GM12878 (cell line): ENCODE results near the gene ZNF526. TPM values are rescaled to one million over a fixed set of nuclear protein-coding genes. Genes with fewer than 3 reads are reported as not detected.

ENCODE experiments used
- ATAC-seq: fragments of 200-7000 bp; cut with Tn5 transposase; 3 replicates; pipeline ENCODE4 v1.9.1; 2020; ENCODE audit warnings: mild to moderate bottlenecking, moderate library complexity
- BruUV-seq: library from RNA; stranded (reverse); fragments of 400-500 nt; replicated peaks from 2 replicates; lab custom pipeline; 2021; lab: Mats Ljungman, UMichigan
- CTCF ChIA-PET: fragments of 300-600 bp; sonication (Branson Sonifier 250); formaldehyde crosslinking; extraction: SDS; loops from one replicate; lab custom pipeline; 2021; ENCODE audit warnings: inconsistent platforms; lab: Yijun Ruan, JAX
- POLR2A ChIA-PET: fragments of 350-600 bp; formaldehyde crosslinking; extraction: SDS; loops from one replicate; lab custom pipeline; 2021; ENCODE audit warnings: inconsistent platforms; lab: Charles Lee
- RAD21 ChIA-PET: fragments of 300-600 bp; sonication (Branson Sonifier 250); formaldehyde crosslinking; loops from one replicate; lab custom pipeline; 2023; ENCODE audit warnings: antibody characterized with exemption; ENCODE audit not compliant: unreplicated experiment; lab: Charles Lee
- SMC1A ChIA-PET: fragments of 300-600 bp; sonication (Branson Sonifier 250); formaldehyde crosslinking; loops from one replicate; lab custom pipeline; 2023; ENCODE audit not compliant: unreplicated experiment, uncharacterized antibody; lab: Charles Lee
- DNase-seq: peaks from one replicate; pipeline ENCODE4 v3.0.0-alpha.2; 2011; ENCODE audit warnings: low read depth, low spot score
- FAIRE-seq: peaks from 3 replicates; lab custom pipeline; 2011; peaks lifted over from hg19 to GRCh38; lab: Jason Lieb, UNC
- H2AFZ ChIP-seq: 2 replicates; pipeline ENCODE4 v1.6.0; 2011; ENCODE audit warnings: low read depth, low read length, control low read depth; ENCODE audit not compliant: control insufficient read depth
- H3K27ac ChIP-seq: 2 replicates; pipeline ENCODE4 v1.5.1; 2011; ENCODE audit warnings: control low read depth; ENCODE audit not compliant: control insufficient read depth, insufficient read depth
- H3K27me3 ChIP-seq, 2 experiments: replicated peaks in 1 of 2; 2 replicates each; pipeline versions ENCODE4 v1.6.0 to v1.6.1; 2011; ENCODE audit warnings: low read length in 1 of 2; ENCODE audit not compliant: control insufficient read depth in 2 of 2, insufficient read depth in 2 of 2
- H3K36me3 ChIP-seq, 2 experiments: 2 replicates each; pipeline ENCODE4 v1.5.1; 2011; ENCODE audit warnings: low read length in 1 of 2; ENCODE audit not compliant: control insufficient read depth in 2 of 2, insufficient read depth in 2 of 2
- H3K4me1 ChIP-seq: 2 replicates; pipeline ENCODE4 v1.6.1; 2011; ENCODE audit warnings: mild to moderate bottlenecking, low read length, moderate library complexity, mixed read lengths; ENCODE audit not compliant: control insufficient read depth, insufficient read depth
- H3K4me2 ChIP-seq: 2 replicates; pipeline ENCODE4 v1.6.0; 2011; ENCODE audit warnings: control low read depth; ENCODE audit not compliant: control insufficient read depth, insufficient read depth
- H3K4me3 ChIP-seq: fragments of 200-600 bp; sonication (generic); 2 replicates; pipeline ENCODE4 v1.5.1; 2016
- H3K79me2 ChIP-seq: 2 replicates; pipeline ENCODE4 v1.6.0; 2011; ENCODE audit warnings: low read length; ENCODE audit not compliant: control insufficient read depth, insufficient read depth
- H3K9ac ChIP-seq: 2 replicates; pipeline ENCODE4 v1.8.0; 2011; ENCODE audit warnings: low read length, control low read depth, mixed read lengths; ENCODE audit not compliant: control insufficient read depth, insufficient read depth
- H3K9me3 ChIP-seq: replicated peaks from 3 replicates; pipeline ENCODE4 v1.5.1; 2011; ENCODE audit warnings: mild to moderate bottlenecking, low read length; ENCODE audit not compliant: control insufficient read depth, insufficient read depth
- H4K20me1 ChIP-seq: 2 replicates; pipeline ENCODE4 v1.6.0; 2011; ENCODE audit not compliant: control insufficient read depth, insufficient read depth
- ASH2L ChIP-seq: fragments of 300-600, 200-600 bp; sonication (generic); IDR thresholded peaks from 2 replicates; pipeline ENCODE4 v1.6.1; 2017; ENCODE audit warnings: low read depth, mild to moderate bottlenecking, borderline replicate concordance
- CREM ChIP-seq: IDR thresholded peaks from 2 replicates; pipeline ENCODE4 v1.6.1; 2014; ENCODE audit warnings: antibody characterized with exemption, low read depth
- EGR1 ChIP-seq, 2 experiments: IDR thresholded peaks; 1 replicate in 1 of 2; 2 replicates in 1 of 2; pipeline ENCODE4 v1.6.1; 2011 to 2012; ENCODE audit warnings: low read depth in 2 of 2, low read length in 2 of 2, borderline replicate concordance in 1 of 2, mild to moderate bottlenecking in 1 of 2, moderate library complexity in 1 of 2
- EZH2 ChIP-seq: IDR thresholded peaks from 2 replicates; pipeline ENCODE4 v1.6.1; 2012; ENCODE audit warnings: low read depth, mild to moderate bottlenecking, control low read depth, inconsistent platforms, low read length, borderline replicate concordance; ENCODE audit not compliant: control insufficient read depth
- HSF1 ChIP-seq: fragments of 150-350 bp; IDR thresholded peaks from 2 replicates; pipeline ENCODE4 v1.6.1; 2014; ENCODE audit warnings: mild to moderate bottlenecking, low read depth, low read length
- MTA3 ChIP-seq: IDR thresholded peaks from 2 replicates; pipeline ENCODE4 v1.6.1; 2012; ENCODE audit warnings: low read length, inconsistent platforms, borderline replicate concordance
- MXI1 ChIP-seq: fragments of 150-350 bp; IDR thresholded peaks from 2 replicates; pipeline ENCODE4 v1.6.1; 2011; ENCODE audit warnings: low read depth, mild to moderate bottlenecking, inconsistent platforms, low read length, improper control_type of control experiment
- NBN ChIP-seq: fragments of 450-650 bp; IDR thresholded peaks from 2 replicates; pipeline ENCODE4 v1.6.1; 2016
- NR2C1 ChIP-seq: fragments of 450-650 bp; IDR thresholded peaks from 2 replicates; pipeline ENCODE4 v1.6.1; 2017; ENCODE audit warnings: antibody characterized with exemption, mild to moderate bottlenecking, moderate library complexity
- POLR2A ChIP-seq: IDR thresholded peaks from 2 replicates; pipeline ENCODE4 v1.6.1; 2011; ENCODE audit warnings: low read depth, mild to moderate bottlenecking, low read length
- POLR2AphosphoS5 ChIP-seq: IDR thresholded peaks from 2 replicates; pipeline ENCODE4 v1.6.1; 2011; ENCODE audit warnings: mild to moderate bottlenecking, low read length, inconsistent platforms
- RAD21 ChIP-seq: IDR thresholded peaks from 2 replicates; pipeline ENCODE4 v1.6.1; 2011; ENCODE audit warnings: mild to moderate bottlenecking, low read depth, low read length, moderate library complexity; ENCODE audit not compliant: insufficient read depth
- RUNX3 ChIP-seq: IDR thresholded peaks from 2 replicates; pipeline ENCODE4 v1.6.1; 2012; ENCODE audit warnings: low read length, inconsistent platforms
- SPI1 ChIP-seq: IDR thresholded peaks from 2 replicates; pipeline ENCODE4 v1.6.1; 2011; ENCODE audit warnings: low read depth, mild to moderate bottlenecking, low read length, moderate library complexity, borderline replicate concordance; ENCODE audit not compliant: insufficient read depth
- STAT1 ChIP-seq: fragments of 450-650 bp; conservative IDR thresholded peaks from 2 replicates; pipeline ENCODE4 v1.6.1; 2014; ENCODE audit warnings: antibody characterized with exemption, mild to moderate bottlenecking
- TBL1XR1 ChIP-seq: IDR thresholded peaks from 2 replicates; pipeline ENCODE4 v1.6.1; 2012; ENCODE audit warnings: low read depth, low read length, improper control_type of control experiment
- WGBS: methylation state at CpG from one replicate; pipeline ENCODE4 v1.1.6; 2016; ENCODE audit warnings: low lambda C conversion rate; ENCODE audit not compliant: insufficient replicate concordance, insufficient coverage; ENCODE audit errors: missing lambda C conversion rate; 5-methylcytosine and 5-hydroxymethylcytosine counted together
- in situ Hi-C: fragments of 300-500 bp; cut with MboI; formaldehyde crosslinking; loops from 9 replicates; pipeline ENCODE4 v1.14.3; 2018; ENCODE audit warnings: mixed read lengths
- intact Hi-C: fragments of 100-400 bp; cut with micrococcal nuclease; formaldehyde crosslinking; loops from one replicate; pipeline ENCODE4 v1.14.2; 2022; ENCODE audit not compliant: unreplicated experiment
- polyA plus RNA-seq, 11 experiments: library from polyadenylated mRNA; depleted of rRNA in 4 of 11; unstranded in 6 of 11; stranded (reverse) in 5 of 11; fragments of >200 nt; fragmentation: Nextera tagmentation in 4 of 11; fragmentation: Illumina TruSeq in 1 of 11; extraction: Ambion mirVana in 4 of 11; extraction: Trizol in 1 of 11; gene quantifications; 1 replicate in 1 of 11; 2 replicates in 10 of 11; pipeline versions ENCODE4 v1.2.1 to v1.2.3, GENCODE V29; 2011 to 2016; ENCODE audit warnings: inconsistent platforms in 2 of 11, missing spikeins in 2 of 11, low read depth in 1 of 11
- total RNA-seq, 4 experiments: library from RNA; depleted of rRNA in 3 of 4; stranded (reverse); fragments of >200 nt in 3 of 4; fragmentation: Illumina TruSeq in 1 of 4; extraction: Trizol in 1 of 4; gene quantifications; 2 replicates each; pipeline versions ENCODE4 v1.2.1 to v1.2.3, GENCODE V29; 2013 to 2021
- TF ChIP-seq, protein P1 (sequence below): fragments of 450-650 bp; IDR thresholded peaks from 2 replicates; pipeline ENCODE4 v1.6.1; 2018; ENCODE audit warnings: borderline replicate concordance, mild to moderate bottlenecking; ENCODE audit not compliant: partially characterized antibody

The ZNF526 gene
- total and polyA plus RNA-seq, 10 of the 15 experiments (the other 5 are each of a cell fraction or from before 2014, with no cell fraction given), result 1.8 to 18.3 (median 5.5) TPM

GRCh38 chr19:42268704-42269477 lies 48.8 kb downstream of the ZNF526 start, which contains the start of gene CIC:
Gene CIC (plus strand): TSS chr19:42269252. CDS start chr19:42271784, 2,532 bp downstream.
- Histone ChIP-seq H3K4me2 (peak within 1 kb of the TSS; percentile 99), H3K79me2 (peaks cover 27% of the 10 kb centered on the region), H3K27me3 (no peaks in the 10 kb centered on the region), H3K36me3 (peaks cover 0 to 15% of the 10 kb centered on the region in 2 experiments; a peak in 3 of 4 replicates), H3K9me3 (no peaks in the 10 kb centered on the region), H3K9ac (peak within 1 kb of the TSS; percentile 99), H4K20me1 (no peaks in the 10 kb centered on the region), H3K27ac (peak within 1 kb of the TSS; percentile 100), H3K4me1 (peaks cover 15% of the 10 kb centered on the region), H3K4me3 (peak within 1 kb of the TSS; percentile 91), H2AFZ (peak within 1 kb of the TSS; percentile 100)
- ChIA-PET SMC1A (interaction anchor here (1.1 to 3.2 kb wide), 2 partner anchors 10 to 30 kb away, joined by 3 to 24 read pairs; no protein-coding TSS in a partner anchor), POLR2A (interaction anchor here (0.7 to 3.2 kb wide), 4 partner anchors 10 to 127 kb away, joined by 4 to 24 read pairs (median 12); partner anchors contain the start of gene GSK3A), CTCF (interaction anchor here (1.2 to 3.2 kb wide), 4 partner anchors 11 to 26 kb away, joined by 3 to 39 read pairs (median 10); partner anchors contain the start of gene GSK3A), RAD21 (interaction anchor here (0.7 to 3.1 kb wide), 4 partner anchors 11 to 136 kb away, joined by 3 to 23 read pairs (median 8); partner anchors contain the start of gene GSK3A)
- under 1% methylated on average over 36 of the region's 52 CpGs for whole genome bisulfite sequencing
- DNase-seq (peak; percentile 100), ATAC-seq (peak; percentile 90), FAIRE-seq (peak; percentile 100)
- in situ Hi-C loops, result no loop called here
- intact Hi-C loops, result loop anchor here (1.0 to 2.0 kb wide), 3 partner anchors 14 to 26 kb away; partner anchors contain the start of gene ERF
- no TSS peak for BruUV-seq
- TF ChIP-seq CREM, result peak; percentile 88
- no peak; the same call in 1 of the 2 replicates for TF ChIP-seq NBN
- no peak for TF ChIP-seq HSF1
- no peak for TF ChIP-seq POLR2AphosphoS5
- TF ChIP-seq EGR1 (IDR thresholded peaks at IDR 0.05; ENCODE audit: borderline replicate concordance in 1 of 2, low read depth in 2 of 2, low read length in 2 of 2), result no peak
- TF ChIP-seq POLR2A, result peak; percentile 50; the same call in 1 of the 2 replicates
- TF ChIP-seq, protein P1, sequence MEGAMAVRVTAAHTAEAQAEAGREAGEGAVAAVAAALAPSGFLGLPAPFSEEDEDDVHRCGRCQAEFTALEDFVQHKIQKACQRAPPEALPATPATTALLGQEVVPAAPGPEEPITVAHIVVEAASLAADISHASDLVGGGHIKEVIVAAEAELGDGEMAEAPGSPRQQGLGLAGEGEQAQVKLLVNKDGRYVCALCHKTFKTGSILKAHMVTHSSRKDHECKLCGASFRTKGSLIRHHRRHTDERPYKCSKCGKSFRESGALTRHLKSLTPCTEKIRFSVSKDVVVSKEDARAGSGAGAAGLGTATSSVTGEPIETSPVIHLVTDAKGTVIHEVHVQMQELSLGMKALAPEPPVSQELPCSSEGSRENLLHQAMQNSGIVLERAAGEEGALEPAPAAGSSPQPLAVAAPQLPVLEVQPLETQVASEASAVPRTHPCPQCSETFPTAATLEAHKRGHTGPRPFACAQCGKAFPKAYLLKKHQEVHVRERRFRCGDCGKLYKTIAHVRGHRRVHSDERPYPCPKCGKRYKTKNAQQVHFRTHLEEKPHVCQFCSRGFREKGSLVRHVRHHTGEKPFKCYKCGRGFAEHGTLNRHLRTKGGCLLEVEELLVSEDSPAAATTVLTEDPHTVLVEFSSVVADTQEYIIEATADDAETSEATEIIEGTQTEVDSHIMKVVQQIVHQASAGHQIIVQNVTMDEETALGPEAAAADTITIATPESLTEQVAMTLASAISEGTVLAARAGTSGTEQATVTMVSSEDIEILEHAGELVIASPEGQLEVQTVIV, result peak; percentile 94
- TF ChIP-seq MXI1, result peak; percentile 38; the same call in 1 of the 2 replicates
- TF ChIP-seq STAT1, result peak; percentile 10; the same call in 1 of the 2 replicates
- TF ChIP-seq TBL1XR1, result no peak
- peak; percentile 25 for TF ChIP-seq NR2C1
- no peak for TF ChIP-seq RAD21
- TF ChIP-seq ASH2L, result no peak
- peak; percentile 29; the same call in 1 of the 2 replicates for TF ChIP-seq SPI1
- no peak for TF ChIP-seq MTA3
- no peak for TF ChIP-seq RUNX3
- TF ChIP-seq EZH2, result no peak
